Left ventricle myocardium inferior (tissue), 1 donor: ENCODE data around the gene PLEKHB2. TPM values are rescaled to one million over a fixed set of nuclear protein-coding genes. Genes with fewer than 3 reads are reported as not detected.
A peak's percentile ranks its signal among the peaks of the same experiment; 100 is the strongest.
"Not testable (repeated sequence)": the region's sequence is repeated elsewhere in the genome, so short reads cannot be mapped to it uniquely, and the experiment has no call there.

Experiments used
- DNase-seq: peaks from one replicate; pipeline ENCODE4 v3.0.0-alpha.2; 2020
- H3K27ac ChIP-seq: fragments of 200-600 bp; replicated peaks from 2 replicates; pipeline ENCODE4 v1.8.0; 2021
- H3K27me3 ChIP-seq: fragments of 200-600 bp; 2 replicates; pipeline ENCODE4 v1.8.0; 2021; ENCODE audit warnings: low read depth
- H3K36me3 ChIP-seq: fragments of 200-600 bp; 2 replicates; pipeline ENCODE4 v1.8.0; 2021
- H3K4me1 ChIP-seq: fragments of 200-600 bp; 2 replicates; pipeline ENCODE4 v1.8.0; 2021
- H3K4me3 ChIP-seq: fragments of 200-600 bp; 2 replicates; pipeline ENCODE4 v1.8.0; 2021; ENCODE audit warnings: mild to moderate bottlenecking, moderate library complexity
- H3K9me3 ChIP-seq: fragments of 200-600 bp; replicated peaks from 2 replicates; pipeline ENCODE4 v1.8.0; 2021
- intact Hi-C: fragments of 100-400 bp; cut with micrococcal nuclease; formaldehyde crosslinking; loops from one replicate; pipeline ENCODE4 v1.11.0; 2022
- total RNA-seq: library from RNA; stranded (reverse); fragmentation: NEBNext Ultra II Directional; extraction: Animal tissue kit (Norgen Biotek cat#: 25700); gene quantifications from one replicate; pipeline ENCODE4 v1.2.1, GENCODE V29; 2021
- TF ChIP-seq, protein P1 (sequence below): fragments of 200-600 bp; IDR thresholded peaks from 2 replicates; pipeline ENCODE4 v1.8.0; 2021; ENCODE audit warnings: antibody characterized with exemption, mild to moderate bottlenecking, borderline replicate concordance
- donor health status: DM: no; HTN: yes; CAD: no; lungs with severe emphysema.

The PLEKHB2 gene
- total RNA-seq, 1 donor from 2014 or later: 42.9 TPM

DNA sequence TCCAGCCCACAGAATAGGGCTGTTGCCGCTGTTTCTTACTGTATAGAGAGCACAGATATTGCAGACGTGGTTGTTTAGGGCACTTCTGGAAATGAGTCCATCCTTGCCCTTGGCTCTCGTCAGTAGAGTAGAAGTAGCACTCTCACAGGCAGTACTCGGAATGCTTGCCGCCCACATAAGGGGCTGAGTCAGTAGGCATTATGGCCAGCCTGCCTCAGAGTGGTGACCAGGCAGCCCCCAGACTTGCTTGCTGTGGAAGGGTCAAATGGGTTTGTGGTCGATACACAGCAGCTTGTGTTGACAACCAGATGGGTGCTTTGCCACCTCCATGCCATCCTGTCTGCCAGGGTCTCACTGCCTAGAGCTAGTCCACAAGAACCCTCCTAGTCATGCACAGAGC is 38.7 kb downstream of the PLEKHB2 start:
- TF ChIP-seq, protein P1, sequence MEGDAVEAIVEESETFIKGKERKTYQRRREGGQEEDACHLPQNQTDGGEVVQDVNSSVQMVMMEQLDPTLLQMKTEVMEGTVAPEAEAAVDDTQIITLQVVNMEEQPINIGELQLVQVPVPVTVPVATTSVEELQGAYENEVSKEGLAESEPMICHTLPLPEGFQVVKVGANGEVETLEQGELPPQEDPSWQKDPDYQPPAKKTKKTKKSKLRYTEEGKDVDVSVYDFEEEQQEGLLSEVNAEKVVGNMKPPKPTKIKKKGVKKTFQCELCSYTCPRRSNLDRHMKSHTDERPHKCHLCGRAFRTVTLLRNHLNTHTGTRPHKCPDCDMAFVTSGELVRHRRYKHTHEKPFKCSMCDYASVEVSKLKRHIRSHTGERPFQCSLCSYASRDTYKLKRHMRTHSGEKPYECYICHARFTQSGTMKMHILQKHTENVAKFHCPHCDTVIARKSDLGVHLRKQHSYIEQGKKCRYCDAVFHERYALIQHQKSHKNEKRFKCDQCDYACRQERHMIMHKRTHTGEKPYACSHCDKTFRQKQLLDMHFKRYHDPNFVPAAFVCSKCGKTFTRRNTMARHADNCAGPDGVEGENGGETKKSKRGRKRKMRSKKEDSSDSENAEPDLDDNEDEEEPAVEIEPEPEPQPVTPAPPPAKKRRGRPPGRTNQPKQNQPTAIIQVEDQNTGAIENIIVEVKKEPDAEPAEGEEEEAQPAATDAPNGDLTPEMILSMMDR: no peak
- no peak for DNase-seq
- Histone ChIP-seq H3K9me3 (no peaks in the 10 kb centered on the region), H3K36me3 (peaks cover 73% of the 10 kb centered on the region), H3K4me1 (peaks cover 11% of the 10 kb centered on the region), H3K27ac (no peak overlapping the region), H3K4me3 (no peak overlapping the region), H3K27me3 (no peaks in the 10 kb centered on the region)
- intact Hi-C loops: no loop called here

- Histone ChIP-seq H3K27me3 (no peaks in the 10 kb centered on the region), H3K9me3 (no peaks in the 10 kb centered on the region), H3K27ac (no peak overlapping the region), H3K36me3 (peaks cover 73% of the 10 kb centered on the region), H3K4me3 (no peak overlapping the region), H3K4me1 (peaks cover 10% of the 10 kb centered on the region)
- DNase-seq: no peak
- intact Hi-C loops: no loop called here
- TF ChIP-seq, protein P1: no peak
These were observed 39.9 kb downstream of the PLEKHB2 start for GRCh38 chr2:131145040-131145439.

GRCh38 chr2:131146231-131146630 is 41.1 kb downstream of the PLEKHB2 start:
- TF ChIP-seq, protein P1: no peak
- no peak for DNase-seq

GRCh38 chr2:131146749-131147148 is 41.6 kb downstream of the PLEKHB2 start:
- TF ChIP-seq, protein P1: no peak
- Histone ChIP-seq H3K4me1 (no peaks in the 10 kb centered on the region), H3K9me3 (no peaks in the 10 kb centered on the region), H3K4me3 (no peak overlapping the region), H3K36me3 (peaks cover 69% of the 10 kb centered on the region), H3K27me3 (no peaks in the 10 kb centered on the region), H3K27ac (no peak overlapping the region)
- no peak for DNase-seq
- intact Hi-C loops: no loop called here

More at GRCh38 chr2:131146231-131146630, 41.1 kb downstream of the PLEKHB2 start:
- intact Hi-C loops: no loop called here
- Histone ChIP-seq H3K4me1 (no peaks in the 10 kb centered on the region), H3K27me3 (no peaks in the 10 kb centered on the region), H3K9me3 (no peaks in the 10 kb centered on the region), H3K4me3 (no peak overlapping the region), H3K27ac (no peak overlapping the region), H3K36me3 (peaks cover 74% of the 10 kb centered on the region)

DNA sequence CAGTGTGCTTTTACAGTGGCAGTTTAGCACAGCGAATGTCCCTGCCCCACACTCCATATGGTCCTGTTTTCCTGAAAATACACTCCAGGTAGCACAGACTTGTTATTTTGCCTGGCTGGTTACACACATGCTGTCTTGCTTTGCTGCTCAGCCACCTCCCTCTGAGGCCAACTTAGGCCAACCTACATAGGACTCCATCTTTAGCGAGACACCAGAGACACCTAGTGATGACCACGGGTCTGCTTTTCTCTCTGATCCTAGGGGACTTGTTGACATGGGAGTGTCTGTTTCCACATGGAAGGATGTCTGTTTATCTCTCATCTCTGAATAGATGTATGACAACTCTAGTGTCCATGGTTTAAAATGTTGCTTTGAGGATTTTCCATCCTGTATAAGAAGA is 43.3 kb downstream of the PLEKHB2 start:
- intact Hi-C loops: no loop called here
- H3K9me3 ChIP-seq: no peaks in the 10 kb centered on the region
- peaks cover 64% of the 10 kb centered on the region for H3K36me3 ChIP-seq
- no peak for DNase-seq
- H3K27me3 ChIP-seq: no peaks in the 10 kb centered on the region
- H3K27ac ChIP-seq: no peak overlapping the region
- H3K4me3 ChIP-seq: no peak overlapping the region
- H3K4me1 ChIP-seq: no peaks in the 10 kb centered on the region
- TF ChIP-seq, protein P1: peak; percentile 13

DNA sequence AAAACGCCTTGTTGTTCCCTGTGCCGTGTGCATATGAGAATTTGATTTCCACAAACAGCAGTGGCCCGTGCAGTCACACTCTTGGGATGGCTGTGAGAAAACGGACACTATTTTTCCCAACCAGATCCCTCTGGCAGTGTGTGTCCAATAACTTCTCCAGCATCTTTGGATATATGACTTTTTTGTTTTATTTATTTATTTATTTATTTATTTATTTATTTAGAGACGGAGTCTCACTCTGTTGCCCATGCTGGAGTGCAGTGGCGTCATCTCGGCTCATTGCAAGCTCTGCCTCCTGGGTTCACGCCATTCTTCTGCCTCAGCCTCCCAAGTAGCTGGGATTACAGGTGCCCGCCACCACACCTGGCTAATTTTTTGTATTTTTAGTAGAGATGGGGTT is 45.0 kb downstream of the PLEKHB2 start:
- H3K36me3 ChIP-seq: peaks cover 49% of the 10 kb centered on the region
- not testable (repeated sequence) for H3K9me3 ChIP-seq, H3K27ac ChIP-seq, H3K27me3 ChIP-seq, DNase-seq, H3K4me3 ChIP-seq, H3K4me1 ChIP-seq
- intact Hi-C loops: loop anchor here (10.0 kb wide), 1 partner anchor 185 kb away; no protein-coding TSS in a partner anchor
